HG02885 (cell line): ENCODE data around the gene USF2.

ENCODE experiments used
- ATAC-seq: cut with Tn5 transposase; IDR thresholded peaks from one replicate; pipeline ENCODE4 v1.9.1; 2021; ENCODE audit warnings: mild to moderate bottlenecking; ENCODE audit not compliant: unreplicated experiment, poor library complexity

USF2 gene

GRCh38 chr19:35314031-35314430 is 45.3 kb downstream of the USF2 start:
- no peak for ATAC-seq

GRCh38 chr19:35314858-35315470 is 46.2 kb downstream of the USF2 start:
- ATAC-seq: no peak

GRCh38 chr19:35315883-35316282 is 47.1 kb downstream of the USF2 start:
- no peak for ATAC-seq

GRCh38 chr19:35316560-35316959 is 47.8 kb downstream of the USF2 start:
- ATAC-seq: no peak

GRCh38 chr19:35317464-35318043 is 48.8 kb downstream of the USF2 start:
- ATAC-seq: no peak

- ATAC-seq: no peak
These were observed 50.1 kb downstream of the USF2 start for GRCh38 chr19:35318679-35319448.

GRCh38 chr19:35320065-35320713 is 51.4 kb downstream of the USF2 start:
- ATAC-seq: no peak

- no peak for ATAC-seq
These were observed 52.5 kb downstream of the USF2 start for GRCh38 chr19:35321291-35321690.

- ATAC-seq: no peak
These were observed 53.3 kb downstream of the USF2 start for GRCh38 chr19:35322014-35322413.

- ATAC-seq: no peak
These were observed 58.9 kb downstream of the USF2 start for GRCh38 chr19:35327642-35328041.

GRCh38 chr19:35328851-35329285 is 60.1 kb downstream of the USF2 start, which contains the start of gene CD22:
TSS of gene CD22 (plus strand) at chr19:35329187. CDS start at chr19:35332041, 2,854 bp downstream.
- ATAC-seq: peak; percentile 36

GRCh38 chr19:35329323-35329722 is 60.6 kb downstream of the USF2 start:
- peak; percentile 14 for ATAC-seq
